GM18873 (cell line): Measurements from ENCODE around the gene HAUS5.
"Not testable (repeated sequence)": the region's sequence is repeated elsewhere in the genome, so short reads cannot be mapped to it uniquely, and the experiment has no call there.

Source experiments
- ATAC-seq: cut with Tn5 transposase; IDR thresholded peaks from one replicate; pipeline ENCODE4 v1.9.1; 2021; ENCODE audit warnings: mild to moderate bottlenecking, moderate library complexity, moderate number of reproducible peaks; ENCODE audit not compliant: unreplicated experiment, low FRiP score

HAUS5 gene

GRCh38 chr19:35612559-35613321 is at the start of gene HAUS5:
Gene HAUS5, plus strand, starts transcription at chr19:35612735. Its CDS starts 60 bp downstream, at chr19:35612795.
- peak; percentile 53 for ATAC-seq

- ATAC-seq, result no peak
Measured at GRCh38 chr19:35562776-35563175, 49.8 kb upstream of the HAUS5 start.

- ATAC-seq, result no peak
Measured at GRCh38 chr19:35563207-35563829, 49.2 kb upstream of the HAUS5 start, which contains the start of gene ATP4A. Gene ATP4A, minus strand, starts transcription at chr19:35563658. Its CDS starts 29 bp downstream, at chr19:35563629.

GRCh38 chr19:35565016-35565856 is 47.3 kb upstream of the HAUS5 start:
- no peak for ATAC-seq

- no peak for ATAC-seq
Measured at GRCh38 chr19:35566738-35567137, 45.8 kb upstream of the HAUS5 start.

GRCh38 chr19:35569281-35569781 is 43.2 kb upstream of the HAUS5 start:
- no peak for ATAC-seq

GRCh38 chr19:35571406-35571965 is 41.0 kb upstream of the HAUS5 start:
- ATAC-seq, result no peak

- no peak for ATAC-seq
Measured at GRCh38 chr19:35577918-35578317, 34.6 kb upstream of the HAUS5 start.

- no peak for ATAC-seq
Measured at GRCh38 chr19:35578707-35579106, 33.8 kb upstream of the HAUS5 start.

GRCh38 chr19:35582760-35583159 is 29.8 kb upstream of the HAUS5 start:
- no peak for ATAC-seq

GRCh38 chr19:35585848-35586247 is 26.7 kb upstream of the HAUS5 start, which contains the start of gene PMIS2:
Gene PMIS2, plus strand, starts transcription at chr19:35586173. Its CDS starts 87 bp downstream, at chr19:35586260.
- ATAC-seq, result no peak

GRCh38 chr19:35587321-35587720 is 25.2 kb upstream of the HAUS5 start:
- ATAC-seq, result no peak

GRCh38 chr19:35590875-35591274 is 21.7 kb upstream of the HAUS5 start:
- ATAC-seq, result no peak

GRCh38 chr19:35592226-35592625 is 20.3 kb upstream of the HAUS5 start:
- ATAC-seq, result no peak

GRCh38 chr19:35595026-35595425 is 17.5 kb upstream of the HAUS5 start:
- not testable (repeated sequence) for ATAC-seq

GRCh38 chr19:35595928-35596327 is 16.6 kb upstream of the HAUS5 start:
- ATAC-seq, result no peak

GRCh38 chr19:35596366-35596999 is 16.1 kb upstream of the HAUS5 start:
- no peak for ATAC-seq

- no peak for ATAC-seq
Measured at GRCh38 chr19:35601971-35602370, 10.6 kb upstream of the HAUS5 start.

GRCh38 chr19:35604436-35604835 is 8.1 kb upstream of the HAUS5 start:
- not testable (repeated sequence) for ATAC-seq

- ATAC-seq, result not testable (repeated sequence)
Measured at GRCh38 chr19:35607170-35607569, 5.4 kb upstream of the HAUS5 start.
